Measurements from ENCODE around the gene KLC3.

DNA sequence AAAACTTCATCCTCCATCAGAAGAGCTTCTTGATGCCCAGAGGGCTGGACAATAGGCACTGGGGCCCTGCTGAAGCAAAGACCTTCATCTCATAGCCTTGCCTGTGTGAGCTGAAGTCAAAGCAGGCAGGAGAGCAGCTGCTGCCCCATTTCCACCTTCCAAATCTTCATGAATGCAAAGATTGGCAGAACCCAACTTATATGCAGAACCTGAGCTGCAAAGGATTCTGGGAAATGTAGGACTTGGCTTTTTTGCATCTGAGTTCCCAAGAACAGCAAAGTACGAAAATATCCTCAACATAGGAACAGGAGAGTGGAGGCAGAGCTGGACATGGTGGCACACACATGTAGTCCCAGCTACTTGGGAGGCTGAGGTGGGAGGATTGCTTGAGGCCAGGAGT lies 48.7 kb upstream of the KLC3 start:
- TF ChIP-seq, protein P1, sequence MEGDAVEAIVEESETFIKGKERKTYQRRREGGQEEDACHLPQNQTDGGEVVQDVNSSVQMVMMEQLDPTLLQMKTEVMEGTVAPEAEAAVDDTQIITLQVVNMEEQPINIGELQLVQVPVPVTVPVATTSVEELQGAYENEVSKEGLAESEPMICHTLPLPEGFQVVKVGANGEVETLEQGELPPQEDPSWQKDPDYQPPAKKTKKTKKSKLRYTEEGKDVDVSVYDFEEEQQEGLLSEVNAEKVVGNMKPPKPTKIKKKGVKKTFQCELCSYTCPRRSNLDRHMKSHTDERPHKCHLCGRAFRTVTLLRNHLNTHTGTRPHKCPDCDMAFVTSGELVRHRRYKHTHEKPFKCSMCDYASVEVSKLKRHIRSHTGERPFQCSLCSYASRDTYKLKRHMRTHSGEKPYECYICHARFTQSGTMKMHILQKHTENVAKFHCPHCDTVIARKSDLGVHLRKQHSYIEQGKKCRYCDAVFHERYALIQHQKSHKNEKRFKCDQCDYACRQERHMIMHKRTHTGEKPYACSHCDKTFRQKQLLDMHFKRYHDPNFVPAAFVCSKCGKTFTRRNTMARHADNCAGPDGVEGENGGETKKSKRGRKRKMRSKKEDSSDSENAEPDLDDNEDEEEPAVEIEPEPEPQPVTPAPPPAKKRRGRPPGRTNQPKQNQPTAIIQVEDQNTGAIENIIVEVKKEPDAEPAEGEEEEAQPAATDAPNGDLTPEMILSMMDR (IDR thresholded peaks at IDR 0.05; ENCODE audit: borderline replicate concordance, extremely low read depth, low read length, poor library complexity, severe bottlenecking) = no peak
- no peak for TF ChIP-seq EZH2 (IDR thresholded peaks at IDR 0.05; ENCODE audit: borderline replicate concordance, low read depth, low read length, severe bottlenecking)
